ENCODE data around the gene TRAPPC12. TPM values are rescaled to one million over a fixed set of nuclear protein-coding genes. Genes with fewer than 3 reads are reported as not detected.

Gene TRAPPC12
- total RNA-seq = 108 TPM

DNA sequence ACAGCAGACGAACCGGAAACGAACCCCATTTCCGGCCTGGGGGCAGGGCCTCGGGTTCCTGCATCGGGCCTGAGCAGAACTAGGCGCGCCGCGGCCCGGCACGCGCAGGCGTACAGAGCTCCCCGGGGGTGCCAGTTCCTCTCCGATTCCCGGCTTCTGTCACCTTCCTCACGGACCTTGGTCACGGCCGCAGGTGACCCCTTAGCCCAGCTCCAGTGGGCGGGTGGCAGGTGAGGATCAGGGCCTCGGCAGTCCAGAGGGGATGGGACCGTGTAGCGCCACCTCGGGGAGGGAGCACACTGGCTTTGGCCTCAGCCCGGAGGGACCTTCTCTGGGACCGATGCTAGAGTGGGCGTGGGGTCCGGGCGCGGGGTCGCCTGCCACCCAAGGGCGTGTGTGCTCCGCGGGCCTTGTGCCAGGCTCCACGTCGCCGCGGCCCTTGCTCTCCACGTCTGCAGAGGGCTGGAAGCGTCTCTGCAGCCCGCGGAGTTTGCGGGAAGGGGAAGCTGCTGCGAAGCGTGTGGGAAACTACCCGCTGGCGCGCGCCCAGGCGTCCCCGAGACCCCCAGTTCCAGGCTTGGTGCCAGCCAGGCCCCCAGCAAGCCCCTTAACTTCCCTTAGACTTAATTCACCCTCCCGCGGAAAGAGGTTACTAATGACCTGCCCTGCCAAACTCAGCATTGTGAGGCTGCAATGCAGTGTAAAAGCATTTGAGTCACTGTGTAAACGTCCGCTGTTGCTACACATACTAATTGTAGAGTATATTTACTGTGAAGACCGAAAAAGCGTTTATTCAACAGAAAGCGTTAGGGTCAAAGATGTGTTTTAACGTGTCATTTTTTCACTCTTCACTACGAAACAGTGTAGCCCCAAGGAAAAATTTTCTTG, at the start of gene TRAPPC12:
Gene TRAPPC12 (plus strand): TSS at position 48 of the 888 bp plus-strand sequence. CDS start 7,930 bp downstream, outside the sequence.

DNA sequence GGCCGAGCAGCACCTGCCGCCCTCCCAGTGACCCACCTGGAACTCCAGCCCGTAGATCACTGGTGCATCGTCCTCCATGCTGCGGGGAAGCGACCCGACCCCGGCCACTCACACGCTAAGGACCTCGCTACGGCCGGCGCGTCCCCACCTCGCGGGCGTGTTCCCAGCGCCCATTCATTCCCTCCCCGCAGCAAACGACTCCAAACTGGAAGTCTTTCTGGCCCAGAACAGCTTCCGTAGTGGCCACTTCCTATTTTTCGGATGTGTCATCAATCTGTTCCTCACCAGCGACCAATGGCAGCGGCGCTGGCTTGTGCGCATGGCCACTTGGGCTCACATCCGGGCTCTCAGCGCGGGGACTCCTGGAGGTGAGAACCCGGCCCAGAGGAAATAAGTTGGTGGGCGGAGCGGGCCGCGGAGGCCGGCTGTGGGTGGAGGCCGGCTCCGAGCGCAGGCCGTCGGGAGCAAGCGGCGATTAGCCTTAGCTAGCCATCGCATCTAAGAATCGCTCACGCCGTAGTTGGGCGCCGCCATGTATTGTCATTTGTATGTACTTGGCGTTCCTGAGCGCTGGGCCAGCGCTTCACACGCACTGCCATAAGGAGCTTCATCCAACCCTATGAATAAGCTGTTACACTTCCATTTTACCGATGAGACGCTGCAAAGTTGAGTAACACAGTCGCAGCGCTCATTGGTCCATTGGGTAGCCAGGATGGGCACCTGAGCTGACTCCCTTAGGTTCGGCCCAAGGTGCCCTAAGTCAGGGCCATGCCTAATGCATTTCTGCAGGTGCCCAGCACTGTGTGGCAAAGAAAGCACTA, 1.7 kb upstream of the TRAPPC12 start, which contains the start of gene EIPR1:
Gene EIPR1 (minus strand): TSS at position 207 of the 821 bp plus-strand sequence. CDS start 129 bp downstream, at position 78.

DNA sequence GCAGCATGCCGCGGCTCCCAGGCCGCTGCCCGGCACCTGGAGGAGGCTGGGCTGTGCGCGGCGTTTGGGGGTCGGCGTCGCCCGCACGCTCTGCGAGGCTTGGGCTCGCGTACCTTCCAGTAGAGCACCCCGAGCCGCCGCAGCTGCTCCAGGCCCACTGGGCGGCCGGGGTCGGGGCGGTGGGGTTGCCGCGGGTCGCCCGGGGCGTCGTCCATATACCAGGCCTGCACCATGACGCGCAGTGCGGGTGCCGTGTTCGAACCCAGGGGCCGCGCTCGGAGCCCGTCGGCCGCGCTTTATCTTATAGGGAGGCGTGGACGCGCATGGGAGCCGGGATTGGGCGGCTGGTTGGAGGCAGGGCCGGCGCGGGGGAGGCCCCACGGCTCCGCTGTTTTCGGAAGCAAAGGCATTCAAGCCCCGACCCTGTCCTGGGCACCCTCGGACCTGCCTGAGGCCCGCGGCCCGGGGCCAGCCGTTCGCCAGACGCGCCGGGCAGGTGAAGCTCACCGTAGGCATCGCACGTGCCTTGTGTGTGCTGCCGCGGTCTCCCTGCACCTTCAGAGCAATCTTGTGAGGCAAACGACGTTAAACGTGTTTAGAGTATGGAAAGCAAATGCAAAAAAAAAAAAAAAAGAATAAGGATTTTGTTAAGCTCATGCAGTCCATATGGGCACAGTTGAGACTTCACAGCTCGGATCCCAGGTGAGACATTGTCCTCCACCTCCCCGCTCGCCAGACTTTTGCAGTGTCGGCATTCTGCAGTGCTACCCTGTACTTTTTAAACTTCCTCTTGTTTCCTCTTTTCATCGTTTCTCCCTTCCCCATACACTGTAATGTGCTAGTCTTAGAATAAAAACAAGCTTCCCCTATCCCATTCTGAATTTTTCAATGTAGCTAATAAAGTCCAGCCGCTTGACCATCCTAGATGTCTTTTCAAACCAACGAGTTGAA, 140.0 kb downstream of the TRAPPC12 start, which contains the start of gene ADI1:
Gene ADI1 (minus strand): TSS at position 277 of the 951 bp plus-strand sequence. CDS start 44 bp downstream, at position 233.

Other genes starting within 250 kb of the TRAPPC12 start
- 40.4 TPM for gene EIPR1, start 1.9 kb upstream of the TRAPPC12 start, total RNA-seq
- 25.5 TPM for gene ADI1, start 139.8 kb downstream of the TRAPPC12 start, total RNA-seq
- gene RNASEH1, start 178.6 kb downstream of the TRAPPC12 start, total RNA-seq = 23.1 TPM
- 1,331 TPM for gene RPS7, start 195.6 kb downstream of the TRAPPC12 start, total RNA-seq
- gene COLEC11, start 215.4 kb downstream of the TRAPPC12 start, total RNA-seq = 2.7 TPM